AG08395 (cell line): ENCODE measurements around the gene CACYBP.
A peak's percentile ranks its signal among the peaks of the same experiment; 100 is the strongest.

Experiments used
- DNase-seq: peaks from one replicate; pipeline ENCODE4 v3.0.0; 2012; ENCODE audit warnings: mixed read lengths, low spot score

The CACYBP gene

DNA sequence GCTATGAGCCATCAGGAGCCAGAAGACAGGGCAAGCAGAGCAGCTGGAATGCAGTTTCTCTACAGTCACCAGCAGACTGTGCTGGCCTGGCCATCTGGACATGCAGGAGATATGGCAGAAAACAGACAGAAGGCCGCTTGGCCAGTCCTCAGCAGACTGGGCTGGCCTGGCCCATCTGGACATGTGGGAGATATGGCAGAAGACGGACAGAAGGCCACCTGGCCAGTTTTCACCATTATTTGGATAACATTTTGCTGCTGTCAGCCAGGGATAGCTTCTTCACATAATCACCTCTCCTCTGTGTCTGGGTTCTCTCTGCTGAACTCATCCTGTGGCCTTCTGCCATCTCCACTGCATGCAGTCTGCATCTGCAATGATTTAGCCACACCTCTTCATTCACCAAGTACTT lies 25.0 kb upstream of the CACYBP start:
- DNase-seq, result no peak

GRCh38 chr1:174975764-174976163 lies 24.0 kb upstream of the CACYBP start:
- no peak for DNase-seq

- peak; percentile 84 for DNase-seq
Observed at GRCh38 chr1:174976436-174977108, 23.2 kb upstream of the CACYBP start.

DNA sequence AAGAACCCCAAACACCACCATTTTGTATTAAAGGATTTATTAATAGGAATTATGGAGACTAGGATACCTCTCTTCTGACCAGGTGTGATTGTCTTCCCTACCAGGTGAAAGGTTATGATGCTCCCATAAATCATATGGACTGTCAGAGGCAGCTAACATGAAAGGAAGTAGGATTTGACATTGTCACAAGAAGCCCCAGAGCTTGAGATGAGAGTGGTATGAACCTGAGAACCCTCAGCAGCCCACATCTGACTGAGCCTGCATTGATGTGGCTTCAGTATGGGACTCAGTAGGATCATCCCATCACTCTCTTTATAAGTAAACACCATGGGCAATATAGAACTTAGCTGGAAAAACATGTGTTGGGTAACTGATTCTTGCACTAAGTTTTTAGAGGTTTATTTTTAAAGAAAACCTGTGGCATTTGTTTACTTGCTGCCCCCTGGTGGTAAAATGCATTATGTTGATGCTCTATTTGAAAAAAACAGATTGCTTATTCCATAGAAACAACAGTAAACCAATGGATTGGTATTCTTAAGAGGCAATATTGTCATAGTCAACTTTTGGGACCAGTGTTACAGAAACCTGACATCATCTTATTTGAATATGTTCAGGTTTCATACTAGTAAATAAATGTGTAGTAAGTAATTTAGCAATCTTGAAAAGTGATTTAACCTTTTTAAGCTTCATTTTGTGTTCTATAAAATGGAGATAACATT lies 16.6 kb upstream of the CACYBP start:
- peak; percentile 44 for DNase-seq

DNA sequence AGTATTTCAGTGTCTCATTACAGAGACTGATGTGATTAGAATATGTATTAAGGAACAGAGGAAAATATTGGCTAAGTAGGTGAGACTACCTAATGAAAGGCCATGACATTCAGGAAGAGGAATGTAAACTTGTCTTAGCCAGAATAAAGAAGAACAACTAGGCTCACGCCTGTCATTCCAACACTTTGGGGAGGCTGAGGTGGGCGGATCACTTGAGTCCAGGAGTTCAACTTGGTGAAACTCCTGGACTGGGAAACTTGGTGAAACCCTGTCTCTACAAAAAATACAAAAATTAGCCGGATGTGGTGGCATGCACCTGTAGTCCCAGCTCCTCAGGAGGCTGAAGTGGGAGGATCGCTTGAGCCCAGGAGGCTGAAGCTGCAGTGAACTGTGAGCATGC lies 14.8 kb upstream of the CACYBP start:
- no peak for DNase-seq

DNA sequence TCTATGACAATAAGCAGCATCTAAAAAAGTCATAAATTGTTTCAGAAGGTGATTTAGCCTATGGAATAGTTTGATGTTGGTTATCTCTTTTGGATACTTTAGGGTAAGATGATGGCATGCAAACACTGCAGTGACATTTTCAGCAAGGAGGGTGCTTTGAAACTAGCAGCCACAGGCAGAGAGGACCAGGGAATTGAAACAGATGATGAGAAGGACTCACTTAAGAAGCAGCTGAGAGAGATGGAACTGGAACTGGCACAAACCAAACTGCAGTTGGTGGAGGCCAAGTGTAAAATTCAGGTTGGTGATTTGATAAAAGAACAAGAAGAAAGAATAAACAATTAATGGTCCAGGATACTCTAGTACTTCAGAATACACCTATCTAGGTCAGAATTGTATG lies 11.2 kb upstream of the CACYBP start:
- DNase-seq, result no peak

DNA sequence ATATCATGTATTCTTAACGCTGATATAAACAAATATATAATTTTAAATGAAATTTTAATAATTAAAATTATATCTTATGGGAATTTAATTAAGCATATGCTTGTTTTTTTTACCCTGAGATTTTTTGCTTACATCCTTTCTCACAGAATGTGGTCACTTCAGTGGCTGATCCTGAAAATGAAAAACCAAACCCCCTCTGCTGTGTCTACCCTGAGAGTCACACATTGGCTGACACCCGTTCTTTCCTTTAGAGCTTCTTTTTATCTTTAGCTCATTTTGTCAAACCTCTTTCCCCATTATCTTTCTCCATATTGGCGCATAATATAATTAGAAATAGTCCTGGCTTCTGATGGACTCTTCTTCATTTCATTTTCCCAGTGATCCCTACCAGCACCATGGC lies 10.8 kb upstream of the CACYBP start:
- DNase-seq, result no peak

- DNase-seq, result no peak
Observed at GRCh38 chr1:174989536-174990220, 10.1 kb upstream of the CACYBP start.

DNA sequence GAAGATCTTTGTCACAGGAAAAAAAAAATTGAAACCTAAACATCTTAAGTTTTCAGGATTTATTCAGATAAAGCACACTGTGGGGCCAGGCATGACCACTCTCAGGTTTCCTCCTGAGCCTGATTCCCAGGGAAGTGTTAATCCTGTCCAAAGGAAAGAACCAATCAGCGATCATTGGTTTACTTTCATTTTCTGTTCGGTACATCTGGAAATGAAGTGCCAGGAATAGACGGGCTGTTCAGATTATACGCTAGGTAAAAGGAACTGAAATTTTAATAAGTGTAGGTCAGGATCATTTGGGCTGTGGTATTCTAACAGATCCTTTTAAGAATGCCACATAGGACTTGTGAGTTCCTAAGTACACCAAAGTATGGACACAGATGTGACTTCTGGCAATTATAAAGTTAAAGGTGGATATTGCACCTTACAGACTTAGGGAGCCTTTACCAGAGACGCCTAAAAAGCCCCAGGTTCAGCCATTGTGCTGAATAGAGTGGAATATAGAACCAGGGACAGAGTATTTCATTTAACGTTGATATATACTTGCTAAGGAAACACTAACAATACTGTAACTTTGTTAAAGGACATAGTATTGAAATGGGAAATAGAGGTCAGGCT lies 9.3 kb upstream of the CACYBP start:
- DNase-seq, result peak; percentile 65

- DNase-seq, result no peak
Observed at GRCh38 chr1:174991473-174991872, 8.3 kb upstream of the CACYBP start.

DNA sequence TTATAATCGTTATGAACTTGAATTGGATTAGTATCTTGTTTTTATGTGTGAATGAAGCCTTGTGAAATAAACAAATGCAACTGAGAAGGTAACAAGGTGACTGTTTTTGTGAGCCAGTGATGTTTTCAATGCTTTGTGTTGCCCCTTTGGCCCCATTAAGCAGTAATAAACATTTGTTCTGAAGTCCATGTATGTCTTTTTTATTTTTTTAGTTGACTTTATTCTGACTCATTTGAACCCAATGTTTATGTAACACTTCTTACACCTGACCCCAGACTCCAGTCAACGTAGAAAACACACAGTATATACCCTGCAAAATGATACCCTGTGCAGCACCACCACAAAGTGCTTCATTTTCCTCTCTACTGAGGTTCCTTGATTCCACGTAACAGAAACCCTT lies 4.6 kb upstream of the CACYBP start:
- DNase-seq, result no peak

GRCh38 chr1:174995916-174996315 lies 3.8 kb upstream of the CACYBP start:
- no peak for DNase-seq

DNA sequence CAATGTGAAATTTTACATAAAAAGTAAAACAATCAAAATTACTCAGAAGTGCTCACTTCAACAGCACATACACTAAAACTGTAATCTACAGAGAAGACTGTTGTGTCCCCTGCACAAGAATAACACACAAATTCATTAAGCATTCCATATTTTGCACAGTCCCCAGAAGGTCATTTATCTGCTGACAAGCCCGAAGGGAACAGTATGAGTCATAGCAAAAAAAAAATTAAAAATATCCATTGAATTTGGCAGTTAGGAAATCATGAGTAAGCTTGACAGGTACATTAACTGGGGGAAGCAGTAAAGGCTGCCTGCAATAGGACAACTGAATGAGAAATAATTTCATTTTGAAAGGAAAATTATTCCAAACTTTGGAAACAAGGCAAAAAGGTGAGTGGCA lies 3.3 kb upstream of the CACYBP start:
- DNase-seq, result no peak

DNA sequence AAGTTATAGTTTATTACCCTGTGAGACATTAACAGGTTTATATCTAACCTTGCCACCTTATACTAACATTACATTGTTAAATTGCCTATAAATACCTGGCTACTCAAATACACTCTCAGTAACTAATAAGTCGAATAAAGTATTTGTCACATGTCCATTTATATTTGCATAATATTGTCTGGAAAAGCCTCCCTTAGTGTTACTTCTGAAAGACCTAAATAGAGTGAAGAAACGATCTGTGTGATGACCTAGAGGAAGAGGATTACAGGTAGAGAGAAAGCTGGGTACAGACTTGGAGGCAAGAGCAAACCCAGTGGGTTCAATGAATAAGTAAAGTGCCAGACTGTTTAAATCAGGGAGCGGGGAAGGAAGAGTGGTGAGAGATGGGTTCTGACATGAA lies 2.7 kb upstream of the CACYBP start:
- no peak for DNase-seq

DNA sequence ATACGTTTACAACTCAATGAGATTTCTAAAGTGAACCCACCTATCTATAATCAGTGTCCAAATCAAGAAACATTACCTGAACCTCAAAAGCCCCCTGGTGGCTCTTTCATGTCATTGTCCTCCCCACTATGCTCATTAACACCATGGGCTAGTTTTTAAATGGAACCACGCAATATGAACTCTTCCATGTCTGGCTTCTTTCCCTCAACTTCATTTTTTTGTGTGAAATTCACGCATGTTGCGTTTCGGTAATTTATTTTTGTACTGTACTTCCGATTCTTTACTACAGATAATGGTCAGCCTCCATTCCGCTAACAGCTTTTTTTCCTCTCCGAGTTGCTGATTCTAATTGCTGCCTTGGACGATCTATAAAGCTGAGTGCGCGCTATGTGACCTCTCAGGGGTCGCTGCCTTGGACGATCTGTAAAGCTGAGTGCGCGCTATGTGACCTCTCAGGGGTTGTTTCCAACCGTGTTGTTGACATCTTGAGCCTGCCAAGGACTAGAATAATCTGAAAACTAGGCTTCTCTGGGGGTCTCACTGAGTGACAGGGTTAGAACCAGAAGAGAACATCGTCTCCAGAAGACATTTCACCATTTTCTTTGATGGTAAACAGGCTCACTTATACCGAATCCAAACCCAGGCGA lies 1.1 kb upstream of the CACYBP start:
- peak; percentile 34 for DNase-seq

DNA sequence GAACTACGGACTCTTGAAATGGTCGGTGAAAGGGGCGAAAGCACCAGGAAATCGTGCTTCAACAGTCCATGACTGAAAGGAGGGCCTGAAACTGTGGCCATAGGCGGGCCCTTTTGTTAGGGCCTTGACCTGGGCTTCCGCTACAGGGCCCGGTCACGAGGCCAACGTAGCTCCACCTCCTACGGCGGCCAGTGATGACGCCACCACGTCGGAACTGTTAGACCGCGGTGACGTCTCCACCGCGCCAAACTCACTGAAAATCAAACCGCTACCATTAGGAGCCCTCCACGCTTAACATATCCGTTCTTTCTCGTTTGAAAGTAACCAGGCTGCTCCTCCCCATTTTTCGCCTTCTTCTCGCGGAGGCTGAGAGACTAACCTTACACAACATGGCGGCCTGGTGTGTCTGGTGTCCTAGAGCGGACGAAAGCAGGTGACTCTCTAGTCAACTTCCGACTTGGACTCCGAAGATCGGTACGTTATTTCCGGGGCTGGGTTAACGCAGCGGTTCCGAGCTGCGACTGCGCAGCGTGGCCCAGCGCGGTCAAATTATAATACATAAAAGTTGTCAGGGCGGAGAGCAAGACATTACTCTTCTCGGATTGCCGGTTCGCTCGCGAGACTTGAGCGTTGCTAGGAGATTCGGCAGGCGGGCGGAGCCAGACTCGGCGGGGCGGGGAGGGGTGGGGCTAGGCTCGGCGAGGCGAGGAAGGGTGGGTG lies 371 bp upstream of the CACYBP start:
- peak; percentile 97 for DNase-seq

DNA sequence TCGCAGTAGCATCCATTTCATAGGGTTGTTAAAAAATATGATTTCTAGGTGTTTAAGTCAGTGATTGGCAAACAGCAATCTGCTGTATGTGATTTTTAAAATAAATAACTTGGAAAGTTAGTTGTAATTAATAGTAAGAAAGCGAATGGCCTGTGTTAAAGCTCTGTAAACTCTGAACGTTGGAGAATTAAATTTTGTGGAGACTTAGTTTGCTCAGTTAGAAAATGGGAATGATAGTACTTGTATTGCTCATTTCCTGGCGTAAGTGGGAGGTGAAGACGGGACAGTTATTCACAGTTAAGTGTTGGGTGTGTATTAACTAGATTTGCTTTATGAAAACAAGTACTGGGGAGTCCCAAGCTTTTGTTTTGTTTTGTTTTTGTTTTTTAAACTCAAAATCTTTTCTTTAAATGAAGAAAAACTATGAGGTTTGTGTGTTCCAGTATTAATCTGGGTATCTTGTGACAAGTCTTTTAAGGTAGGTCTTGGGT lies 995 bp downstream of the CACYBP start:
- DNase-seq, result no peak

GRCh38 chr1:175002910-175003517 lies 3.3 kb downstream of the CACYBP start:
- DNase-seq, result no peak

GRCh38 chr1:175003521-175003920 lies 3.8 kb downstream of the CACYBP start:
- DNase-seq, result no peak

DNA sequence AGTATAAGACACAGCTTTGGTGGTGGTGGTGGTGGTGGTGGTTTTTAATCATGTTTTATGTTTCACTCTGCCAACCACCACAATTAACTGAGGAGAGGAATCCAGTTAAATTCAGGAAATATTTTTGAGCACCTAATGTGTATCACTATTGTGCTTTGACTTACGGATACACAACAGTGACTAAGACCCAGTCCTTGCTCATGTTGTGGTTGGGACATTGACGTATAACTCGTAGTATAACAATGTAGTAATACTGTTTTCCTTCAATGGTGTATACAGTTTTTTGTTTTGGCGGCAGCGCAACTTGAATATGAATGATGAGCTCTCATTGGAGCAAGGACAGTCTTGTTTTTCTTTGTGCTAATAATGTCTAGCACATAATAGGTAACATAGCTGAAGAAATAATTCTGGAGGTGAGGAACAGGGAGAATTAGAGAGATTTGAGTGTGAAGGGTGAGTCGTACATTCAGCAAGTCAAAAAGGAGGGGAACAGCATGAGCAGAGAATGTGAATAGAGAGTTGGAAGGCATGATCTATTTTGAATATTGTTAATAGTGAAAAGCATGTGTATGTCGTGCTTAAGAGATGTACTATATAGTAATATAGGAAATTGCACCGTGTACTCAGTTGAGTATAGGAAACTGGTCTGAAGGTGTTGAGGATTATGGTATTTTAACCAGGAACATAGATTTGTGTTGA lies 5.5 kb downstream of the CACYBP start:
- no peak for DNase-seq
